Pancreas (tissue), 10 donors: ENCODE data around the gene CDK19. TPM values are rescaled to one million over a fixed set of nuclear protein-coding genes. Genes with fewer than 3 reads are reported as not detected.
"Not testable (repeated sequence)": the region's sequence is repeated elsewhere in the genome, so short reads cannot be mapped to it uniquely, and the experiment has no call there.

Experiments
- ATAC-seq, 4 donors: fragments of 200-7000 bp; cut with Tn5 transposase; one replicate each; pipeline versions ENCODE4 v1.8.0 to v1.9.1; 2020; ENCODE audit warnings: mild to moderate bottlenecking in 4 of 4, moderate library complexity in 4 of 4
- DNase-seq, 6 donors: peaks; one replicate each; pipeline ENCODE4 v3.0.0-alpha.2; 2020
- FAIRE-seq: peaks from 2 replicates; lab custom pipeline; 2012; peaks lifted over from hg19 to GRCh38; lab: Jason Lieb, UNC
- H3K27ac ChIP-seq, 4 donors: fragments of 200-600 bp; sonication (generic); 1 replicate in 3 of 4; 2 replicates in 1 of 4; pipeline versions ENCODE4 v1.5.0 to v1.8.0; 2020
- H3K27me3 ChIP-seq, 4 donors: fragments of 200-600 bp; one replicate each; pipeline ENCODE4 v1.8.0; 2021
- H3K36me3 ChIP-seq, 3 donors: fragments of 200-600 bp; sonication (generic) in 1 of 3; one replicate each; pipeline versions ENCODE4 v1.5.0 to v1.8.0; 2020 to 2021
- H3K4me1 ChIP-seq, 3 donors: fragments of 200-600 bp; one replicate each; pipeline ENCODE4 v1.8.0; 2021
- H3K4me3 ChIP-seq, 4 donors: fragments of 200-600 bp; sonication (generic) in 2 of 4; one replicate each; pipeline versions ENCODE4 v1.5.0 to v1.8.0; 2020 to 2021
- H3K9me3 ChIP-seq, 4 donors: fragments of 200-600 bp; one replicate each; pipeline ENCODE4 v1.8.0; 2021
- CTCF ChIP-seq, 4 donors: fragments of 200-600 bp; sonication (generic) in 3 of 4; IDR thresholded peaks; one replicate each; pipeline versions ENCODE4 v1.5.0 to v1.8.0; 2021; ENCODE audit warnings: antibody characterized with exemption in 4 of 4
- WGBS, 2 donors: extraction: QIAGEN DNeasy Blood & Tissue Kit; methylation state at CpG; one replicate each; pipeline ENCODE4 v1.1.7; 2013; 5-methylcytosine and 5-hydroxymethylcytosine counted together
- intact Hi-C, 3 donors: fragments of 100-400 bp; cut with DNase I; formaldehyde crosslinking; loops; one replicate each; pipeline versions ENCODE4 v1.11.1 to v1.14.2; 2022
- polyA plus RNA-seq, 2 donors: library from polyadenylated mRNA; stranded (reverse); fragments of 200-250 nt; gene quantifications; one replicate each; pipeline ENCODE4 v1.2.3, GENCODE V29; 2013
- total RNA-seq, 6 donors: library from RNA; stranded (reverse); fragmentation: NEBNext Ultra II Directional in 4 of 6; extraction: Animal tissue kit (Norgen Biotek cat#: 25700) in 4 of 6; gene quantifications; one replicate each; pipeline versions ENCODE4 v1.2.1 to v1.2.4, GENCODE V29; 2021 to 2023
- donor health status: healthy with polysubstance abuse.
- donor health status: DM: no; HTN: no; CAD: no; lungs with moderate emphysema.
- donor health status: DM: no; HTN: no; CAD: no.
- donor health status: control.
- donor health status: control.
- donor health status: Bipolar disorder and iron deficiency.
- donor health status: DM: yes; HTN: yes; CAD: no.
- donor health status: DM: no; HTN: no; CAD: no.
- donor health status: DM: no; HTN: no; CAD: no.
- donor health status: DM: yes; HTN: yes; CAD: no.

Gene CDK19
- total and polyA plus RNA-seq, 8 donors: 2.4 to 14.7 (median 4.7) TPM

GRCh38 chr6:110744991-110745390 lies 70.3 kb downstream of the CDK19 start:
- no peak overlapping the region for H3K27ac ChIP-seq
- H3K9me3 ChIP-seq: peaks cover 0 to 6% (median 0%) of the 10 kb centered on the region in 4 donors
- intact Hi-C loops: no loop called here
- H3K4me3 ChIP-seq: no peak overlapping the region
- H3K36me3 ChIP-seq: no peaks in the 10 kb centered on the region
- H3K27me3 ChIP-seq: no peaks in the 10 kb centered on the region
- WGBS, 2 donors: 95 to 98% methylated on average over 1 of the region's 1 CpG
- peaks cover 4 to 19% (median 8%) of the 10 kb centered on the region in 3 donors for H3K4me1 ChIP-seq
- ATAC-seq (no peak), FAIRE-seq (no peak), DNase-seq (no peak)
- TF ChIP-seq CTCF (IDR thresholded peaks at IDR 0.05): no peak

GRCh38 chr6:110742552-110742951 lies 72.7 kb downstream of the CDK19 start:
- H3K27ac ChIP-seq, FAIRE-seq, intact Hi-C loops, H3K4me3 ChIP-seq, DNase-seq, H3K9me3 ChIP-seq, ATAC-seq, H3K36me3 ChIP-seq, H3K27me3 ChIP-seq: not testable (repeated sequence)
- H3K4me1 ChIP-seq: peaks cover 4 to 17% (median 8%) of the 10 kb centered on the region in 3 donors
- 97 to 98% methylated on average over 9 of the region's 9 CpGs for WGBS, 2 donors

GRCh38 chr6:110741517-110741916 lies 73.8 kb downstream of the CDK19 start:
- 96% methylated on average over 3 of the region's 3 CpGs for WGBS, 2 donors
- DNase-seq: no peak
- Histone ChIP-seq H3K36me3 (no peaks in the 10 kb centered on the region), H3K4me3 (no peak overlapping the region), H3K4me1 (peaks cover 0 to 9% (median 7%) of the 10 kb centered on the region in 3 donors), H3K27me3 (no peaks in the 10 kb centered on the region), H3K9me3 (peaks cover 0 to 6% (median 0%) of the 10 kb centered on the region in 4 donors), H3K27ac (no peak overlapping the region)
- FAIRE-seq: no peak
- intact Hi-C loops: no loop called here
- no peak for TF ChIP-seq CTCF (IDR thresholded peaks at IDR 0.05)
- ATAC-seq: no peak

GRCh38 chr6:110738899-110739365 lies 76.3 kb downstream of the CDK19 start:
- intact Hi-C loops: no loop called here
- DNase-seq (peak in 1 of 6 donors; percentile 27), FAIRE-seq (no peak), ATAC-seq (peak; percentile 55 to 95 (median 88))
- Histone ChIP-seq H3K9me3 (peaks cover 0 to 6% (median 0%) of the 10 kb centered on the region in 4 donors), H3K36me3 (no peaks in the 10 kb centered on the region), H3K4me1 (no peaks in the 10 kb centered on the region), H3K4me3 (no peak overlapping the region), H3K27me3 (no peaks in the 10 kb centered on the region), H3K27ac (peak overlapping the region in 2 of 4 donors; percentile 38 to 69)
- WGBS, 2 donors: 57 to 64% methylated on average over 4 of the region's 4 CpGs
- TF ChIP-seq CTCF (IDR thresholded peaks at IDR 0.05): no peak

- no peak for TF ChIP-seq CTCF (IDR thresholded peaks at IDR 0.05)
- H3K4me1 ChIP-seq: no peaks in the 10 kb centered on the region
- no peak for DNase-seq
- intact Hi-C loops: no loop called here
- no peak overlapping the region for H3K4me3 ChIP-seq
- no peaks in the 10 kb centered on the region for H3K9me3 ChIP-seq
- no peak for FAIRE-seq
- ATAC-seq: no peak
- WGBS, 2 donors: 88 to 95% methylated on average over 4 of the region's 4 CpGs
- no peaks in the 10 kb centered on the region for H3K36me3 ChIP-seq
- no peaks in the 10 kb centered on the region for H3K27me3 ChIP-seq
- H3K27ac ChIP-seq: no peak overlapping the region
Observed at GRCh38 chr6:110735666-110736065, 79.6 kb downstream of the CDK19 start.
